NCI-H446 treated with DMSO at 0.1 percent for 48 hours (cell line): ENCODE results near the gene NCAPD2.
"Not testable (repeated sequence)": the region's sequence is repeated elsewhere in the genome, so short reads cannot be mapped to it uniquely, and the experiment has no call there.

ENCODE experiments used
- DNase-seq: peaks from one replicate; lab custom pipeline; 2025; lab: John Stamatoyannopoulos, UW

The NCAPD2 gene

DNA sequence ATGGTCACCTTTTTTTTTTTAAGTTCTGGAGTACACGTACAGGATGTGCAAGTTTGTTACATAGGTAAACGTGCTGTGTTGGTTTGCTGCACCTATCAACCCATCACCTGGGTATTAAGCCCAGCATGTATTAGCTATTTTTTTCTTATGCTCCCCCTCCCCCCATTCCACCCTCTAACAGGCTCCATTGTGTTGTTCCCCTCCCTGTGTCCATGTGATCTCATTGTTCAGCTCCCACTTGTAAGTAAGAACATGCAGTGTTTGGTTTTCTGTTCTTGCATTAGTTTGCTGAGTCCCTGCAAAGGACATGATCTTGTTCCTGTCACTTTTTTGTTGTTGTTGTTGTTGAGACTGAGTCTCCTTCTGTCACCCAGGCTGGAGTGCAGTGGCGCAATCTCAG lies 3.4 kb downstream of the NCAPD2 start:
- not testable (repeated sequence) for DNase-seq

DNA sequence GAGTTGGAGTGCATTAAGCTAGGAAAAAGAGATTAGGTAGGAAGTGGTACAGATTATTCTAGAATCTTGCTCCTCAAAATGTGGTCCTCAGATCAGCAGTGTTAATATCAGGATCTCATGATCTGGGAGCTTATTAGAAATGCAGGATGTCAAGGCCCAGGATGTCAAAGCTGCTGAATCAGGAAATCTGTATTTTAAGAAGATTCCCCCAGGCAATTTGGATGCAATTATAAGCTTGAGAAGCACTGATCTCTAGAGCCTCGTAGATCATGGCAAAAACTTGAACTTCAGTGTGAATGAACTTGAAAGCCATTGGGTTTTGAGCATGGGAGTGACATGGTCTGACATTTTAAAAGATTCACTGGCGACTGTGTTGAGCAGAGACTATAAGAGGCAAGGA lies 6.6 kb downstream of the NCAPD2 start:
- DNase-seq = no peak

DNA sequence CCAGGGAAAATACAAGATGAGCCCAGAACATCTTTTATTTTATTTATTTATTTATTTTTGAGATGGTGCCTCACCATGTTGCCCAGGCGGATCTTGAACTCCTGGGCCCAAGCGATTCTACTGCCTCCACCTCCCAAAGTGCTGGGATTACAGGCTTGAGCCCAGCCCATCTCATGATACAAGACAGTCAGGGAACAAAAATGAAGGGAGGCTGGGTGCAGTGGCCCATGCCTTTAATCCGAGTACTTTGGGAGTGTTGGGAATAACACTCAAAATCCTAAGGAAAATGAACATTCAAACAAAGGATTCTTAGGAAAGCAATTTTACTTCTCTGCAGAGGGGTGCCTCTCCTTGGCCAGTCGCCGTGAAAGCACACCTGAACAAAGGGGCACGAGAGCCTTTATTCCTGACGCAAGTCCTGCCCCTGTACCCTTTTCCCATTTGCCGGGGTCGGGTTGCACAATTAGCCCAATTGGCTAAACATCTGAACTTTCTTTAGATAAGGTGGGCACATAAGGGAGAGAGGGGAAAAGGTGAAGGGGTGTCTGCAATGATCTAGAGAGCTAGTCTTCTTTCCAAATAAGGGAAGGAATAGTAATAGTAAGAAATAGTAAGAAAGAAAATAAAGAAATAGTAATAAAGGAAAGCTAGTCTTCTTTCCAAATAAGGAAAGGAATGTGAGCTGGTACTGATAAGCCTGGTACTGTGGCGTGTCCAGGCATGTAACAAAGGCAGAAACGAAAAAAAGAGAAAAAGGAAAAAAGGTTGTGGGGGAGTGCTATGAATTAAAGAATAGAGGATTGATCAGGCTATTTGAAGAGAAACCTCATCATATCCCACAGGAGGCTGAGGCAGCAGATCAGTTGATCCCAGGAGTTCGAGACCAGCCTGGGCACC lies 13.4 kb downstream of the NCAPD2 start:
- no peak for DNase-seq

DNA sequence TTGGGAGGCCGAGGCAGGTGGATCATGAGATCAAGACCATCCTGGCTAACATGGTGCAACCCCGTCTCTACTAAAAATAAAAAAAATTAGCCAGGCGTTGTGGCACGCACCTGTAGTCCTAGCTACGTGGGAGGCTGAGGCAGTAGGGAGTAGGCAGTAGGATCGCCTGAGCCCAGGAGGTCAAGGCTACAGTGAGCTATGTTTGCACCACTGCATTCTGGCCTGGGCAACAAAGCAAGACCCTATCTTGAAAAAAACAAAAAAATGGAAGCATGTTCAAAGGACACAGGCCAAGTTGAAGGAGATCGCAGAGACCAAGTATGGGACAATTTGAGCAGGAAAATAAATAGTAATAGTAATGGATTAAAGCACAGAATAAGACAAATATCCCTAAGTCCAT lies 14.2 kb downstream of the NCAPD2 start:
- no peak for DNase-seq

DNA sequence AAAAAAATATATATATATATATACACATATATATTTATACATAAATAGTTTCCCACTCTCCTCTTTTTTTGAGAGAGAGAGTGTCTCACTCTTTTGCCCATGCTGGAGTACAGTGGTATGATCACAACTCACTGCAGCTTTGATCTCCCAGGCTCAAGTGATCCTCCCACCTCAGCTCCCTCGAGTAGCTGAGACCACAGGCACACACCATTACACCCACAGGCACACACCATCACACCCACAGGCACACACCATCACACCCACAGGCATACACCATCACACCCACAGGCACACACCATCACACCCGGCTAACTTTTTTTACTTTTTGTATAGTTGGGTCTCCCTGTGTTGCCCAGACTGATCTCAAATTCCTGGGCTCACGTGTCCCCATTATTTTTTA lies 26.3 kb downstream of the NCAPD2 start:
- DNase-seq = no peak

DNA sequence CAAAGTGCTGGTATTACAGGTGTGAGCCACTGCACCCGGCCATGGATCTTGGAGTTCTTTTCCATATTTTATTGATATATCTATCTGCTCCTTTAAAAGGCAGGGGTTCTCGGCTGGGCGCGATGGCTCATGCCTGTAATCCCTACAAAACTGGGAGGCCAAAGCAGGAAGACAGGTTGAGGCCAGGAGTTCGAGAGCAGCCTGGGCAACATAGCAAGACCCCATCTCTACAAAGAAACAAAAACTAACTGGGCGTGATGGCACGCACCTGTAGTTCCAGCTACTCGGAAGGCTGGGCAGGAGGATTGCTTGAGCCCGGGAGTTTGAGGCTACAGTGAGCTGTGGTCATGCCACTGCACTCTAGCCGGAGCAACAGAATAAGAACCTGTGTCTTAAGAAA lies 28.3 kb downstream of the NCAPD2 start:
- DNase-seq = no peak

DNA sequence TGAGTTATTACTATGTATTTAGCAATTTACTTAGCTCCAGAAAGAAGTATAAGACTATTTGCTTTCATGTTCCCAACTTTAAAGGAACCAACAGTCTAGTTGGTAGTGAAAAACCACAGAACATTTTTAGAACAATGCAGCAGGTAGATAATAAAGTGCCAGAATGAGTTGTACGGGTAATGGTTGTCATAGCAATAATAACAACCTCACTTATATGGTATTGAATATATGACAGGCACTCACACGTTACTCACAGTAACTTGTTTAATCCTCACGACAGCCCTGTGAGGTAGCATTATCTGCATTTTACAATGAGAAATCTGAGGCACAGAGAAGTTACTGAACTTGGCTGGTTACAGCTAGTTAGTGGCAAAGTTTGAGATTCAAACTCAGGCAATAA lies 29.8 kb downstream of the NCAPD2 start:
- no peak for DNase-seq

DNA sequence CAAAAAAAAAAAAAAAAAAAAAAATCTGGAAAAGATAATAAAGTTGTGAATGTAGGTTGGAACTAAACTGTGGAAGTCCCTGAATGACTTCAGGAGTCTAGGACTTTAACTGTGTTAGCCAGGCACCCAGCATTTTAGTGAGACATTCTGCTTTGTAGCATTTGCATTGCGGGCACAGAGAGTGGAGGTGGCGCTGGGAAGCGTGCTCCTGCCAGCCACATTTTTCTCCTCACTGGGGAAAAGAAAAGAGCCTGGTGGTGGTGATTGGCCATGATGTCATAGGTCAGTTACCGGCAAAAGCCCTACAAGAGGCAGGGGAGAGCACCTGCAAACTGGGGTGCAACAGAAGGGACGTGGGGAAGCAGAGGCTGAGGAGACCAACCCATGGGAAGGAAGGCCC lies 30.7 kb downstream of the NCAPD2 start:
- no peak for DNase-seq

DNA sequence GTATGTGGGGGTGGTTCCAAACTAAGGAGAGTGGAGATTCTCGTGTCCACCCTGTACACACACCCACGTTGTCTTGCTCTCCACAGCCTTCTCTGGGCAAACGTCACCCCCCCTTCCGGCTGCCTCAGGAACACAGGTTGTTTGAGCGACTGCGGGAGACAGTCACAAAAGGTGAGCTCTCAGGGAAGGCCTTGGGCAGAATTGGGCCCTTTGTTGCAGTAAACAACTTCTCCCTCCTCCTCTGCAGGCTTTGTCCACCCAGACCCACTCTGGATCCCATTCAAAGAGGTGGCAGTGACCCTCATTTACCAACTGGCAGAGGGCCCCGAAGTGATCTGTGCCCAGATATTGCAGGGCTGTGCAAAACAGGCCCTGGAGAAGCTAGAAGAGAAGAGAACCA lies 32.3 kb downstream of the NCAPD2 start:
- no peak for DNase-seq

DNA sequence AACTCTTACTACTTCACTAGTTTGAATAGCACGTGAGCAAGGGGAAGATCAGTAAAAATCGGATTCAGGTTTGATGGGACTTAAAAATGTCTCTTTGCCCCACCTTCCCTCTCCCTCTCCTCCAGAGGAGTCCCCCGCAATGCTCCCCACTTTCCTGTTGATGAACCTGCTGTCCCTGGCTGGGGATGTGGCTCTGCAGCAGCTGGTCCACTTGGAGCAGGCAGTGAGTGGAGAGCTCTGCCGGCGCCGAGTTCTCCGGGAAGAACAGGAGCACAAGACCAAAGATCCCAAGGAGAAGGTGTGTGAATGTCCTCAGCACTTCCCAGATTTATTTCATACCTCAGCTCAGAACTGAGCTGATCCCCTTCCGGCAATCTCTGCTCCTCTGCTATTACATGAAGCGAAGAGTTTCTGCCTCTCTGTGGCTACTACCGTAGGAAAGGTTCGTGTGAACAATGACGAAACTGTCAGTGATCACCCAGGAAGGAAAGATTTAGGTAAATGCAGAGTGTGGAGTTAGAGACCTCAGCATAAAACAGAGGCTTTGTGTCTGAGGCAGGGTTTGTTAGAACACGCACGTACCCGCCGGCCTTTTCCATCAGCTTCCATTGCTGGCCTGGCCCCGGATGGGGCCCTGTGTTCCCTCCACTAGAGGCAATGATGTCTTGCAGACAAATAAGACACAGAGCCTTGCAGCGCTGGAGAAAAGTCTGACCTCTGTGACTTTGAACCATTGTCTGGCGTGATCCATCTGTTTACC lies 33.0 kb downstream of the NCAPD2 start:
- no peak for DNase-seq

DNA sequence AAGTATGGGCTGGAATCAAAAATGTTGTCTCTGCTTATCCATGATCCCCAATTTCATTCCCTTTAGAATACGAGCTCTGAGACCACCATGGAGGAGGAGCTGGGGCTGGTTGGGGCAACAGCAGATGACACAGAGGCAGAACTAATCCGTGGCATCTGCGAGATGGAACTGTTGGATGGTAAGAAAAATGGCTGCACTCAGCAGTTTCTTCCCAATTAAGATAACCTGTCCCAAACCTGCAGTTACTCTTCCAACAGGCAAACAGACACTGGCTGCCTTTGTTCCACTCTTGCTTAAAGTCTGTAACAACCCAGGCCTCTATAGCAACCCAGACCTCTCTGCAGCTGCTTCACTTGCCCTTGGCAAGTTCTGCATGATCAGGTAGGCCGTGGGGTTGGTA lies 33.8 kb downstream of the NCAPD2 start:
- DNase-seq = no peak

DNA sequence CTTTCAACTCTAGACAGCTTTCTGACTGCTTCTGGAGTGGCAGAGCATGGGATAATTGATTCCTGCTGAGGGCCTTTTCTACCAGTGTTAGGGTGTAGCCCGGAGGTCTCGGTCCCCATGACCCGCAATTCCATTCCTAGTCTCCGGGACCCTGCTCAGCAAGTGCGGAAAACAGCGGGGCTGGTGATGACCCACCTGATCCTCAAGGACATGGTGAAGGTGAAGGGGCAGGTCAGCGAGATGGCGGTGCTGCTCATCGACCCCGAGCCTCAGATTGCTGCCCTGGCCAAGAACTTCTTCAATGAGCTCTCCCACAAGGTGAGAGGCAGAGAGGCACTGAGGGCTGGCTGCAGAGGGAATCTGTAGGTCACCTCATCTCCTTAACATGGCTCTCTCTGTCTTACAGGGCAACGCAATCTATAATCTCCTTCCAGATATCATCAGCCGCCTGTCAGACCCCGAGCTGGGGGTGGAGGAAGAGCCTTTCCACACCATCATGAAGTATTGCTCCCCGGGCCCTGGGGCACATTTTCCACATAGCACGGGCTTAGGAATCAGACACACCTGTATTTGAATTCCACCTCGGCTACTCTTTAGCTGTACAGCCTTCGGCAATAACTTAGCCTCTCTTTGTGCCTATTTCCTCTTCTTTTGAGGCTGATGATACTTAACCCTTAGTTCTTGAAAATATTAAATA lies 34.8 kb downstream of the NCAPD2 start:
- DNase-seq = no peak

DNA sequence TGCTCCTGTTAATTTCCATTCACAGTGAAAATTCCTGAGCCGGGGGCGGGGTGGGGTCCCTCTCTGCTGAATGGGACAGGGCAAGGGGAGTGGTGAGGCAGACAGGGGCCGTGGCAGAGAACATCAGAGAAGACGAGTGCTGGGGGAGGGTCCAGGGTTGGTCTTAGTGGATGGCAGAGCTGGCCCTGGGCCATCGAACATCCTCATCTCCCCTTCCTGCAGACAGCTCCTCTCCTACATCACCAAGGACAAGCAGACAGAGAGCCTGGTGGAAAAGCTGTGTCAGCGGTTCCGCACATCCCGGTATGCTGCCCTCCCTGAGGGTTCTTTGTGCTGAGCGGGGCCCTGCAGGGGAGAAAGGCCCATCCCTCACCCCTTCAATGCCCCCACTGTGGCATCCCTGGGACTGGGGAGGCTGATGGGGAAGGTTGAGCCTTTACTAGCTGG lies 35.4 kb downstream of the NCAPD2 start:
- no peak for DNase-seq

DNA sequence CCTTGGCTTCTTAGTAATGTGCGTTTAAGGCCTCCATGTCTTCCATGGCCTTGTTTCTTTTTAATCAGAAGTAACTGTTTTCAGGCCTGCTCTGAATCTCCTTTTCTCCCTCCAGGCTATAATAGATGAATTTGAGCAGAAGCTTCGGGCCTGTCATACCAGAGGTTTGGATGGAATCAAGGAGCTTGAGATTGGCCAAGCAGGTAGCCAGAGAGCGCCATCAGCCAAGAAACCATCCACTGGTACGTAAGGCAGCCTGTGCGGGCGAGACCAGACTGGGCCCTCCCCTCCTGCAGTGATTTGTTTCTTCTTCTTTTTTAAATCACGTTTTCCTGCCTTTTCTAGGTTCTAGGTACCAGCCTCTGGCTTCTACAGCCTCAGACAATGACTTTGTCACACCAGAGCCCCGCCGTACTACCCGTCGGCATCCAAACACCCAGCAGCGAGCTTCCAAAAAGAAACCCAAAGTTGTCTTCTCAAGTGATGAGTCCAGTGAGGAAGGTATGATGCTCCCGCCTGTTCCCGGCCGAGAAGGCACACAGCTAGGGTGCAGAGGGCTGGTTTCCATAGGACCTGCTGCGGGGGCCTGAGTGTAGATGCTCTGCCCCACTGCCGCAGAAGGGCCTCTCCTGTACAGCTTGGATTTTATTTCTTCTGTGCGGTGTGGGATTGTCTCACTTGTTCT lies 36.8 kb downstream of the NCAPD2 start:
- DNase-seq = no peak

DNA sequence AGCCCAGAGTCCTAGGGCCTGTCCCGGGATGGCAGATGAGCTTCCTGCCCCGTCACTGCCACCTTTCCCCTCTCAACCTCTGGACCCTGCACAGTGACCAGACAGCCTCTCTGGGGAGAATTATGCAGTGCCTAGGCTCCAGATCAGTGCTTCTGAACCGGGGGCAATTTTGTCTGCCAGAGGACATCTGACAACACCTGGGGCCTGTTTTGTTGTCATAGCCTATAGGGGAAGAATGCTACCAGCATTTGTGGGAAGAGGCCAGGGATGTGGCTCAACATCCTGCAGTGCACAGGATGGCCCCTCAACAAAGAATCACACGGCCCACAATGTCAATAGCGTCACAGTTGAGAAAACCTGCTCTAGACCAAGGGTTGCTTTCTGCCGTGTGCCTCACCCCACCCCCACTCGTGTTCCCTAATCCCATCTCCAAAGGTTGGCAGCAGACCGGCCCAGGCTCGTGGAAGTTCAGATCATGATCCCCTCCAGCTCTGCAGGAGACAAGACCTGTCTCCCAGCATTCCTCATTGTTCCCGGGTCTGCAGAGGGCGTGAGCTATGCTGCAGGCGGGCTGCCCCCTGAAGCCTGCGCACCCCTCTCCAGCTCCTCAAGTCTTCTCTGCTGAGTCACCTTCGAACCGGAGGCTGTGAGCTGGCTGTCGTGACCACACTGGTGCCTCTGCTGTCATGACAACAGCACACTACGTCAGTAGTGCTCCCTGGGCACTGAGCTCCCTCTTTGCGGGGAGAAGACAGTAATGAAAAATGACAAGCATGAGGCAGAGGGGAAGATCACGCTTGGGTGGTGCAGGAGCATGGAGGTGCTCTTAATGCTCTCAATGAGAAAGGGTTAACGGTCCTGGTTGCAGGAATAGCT lies 38.4 kb downstream of the NCAPD2 start:
- peak; percentile 31 for DNase-seq

DNA sequence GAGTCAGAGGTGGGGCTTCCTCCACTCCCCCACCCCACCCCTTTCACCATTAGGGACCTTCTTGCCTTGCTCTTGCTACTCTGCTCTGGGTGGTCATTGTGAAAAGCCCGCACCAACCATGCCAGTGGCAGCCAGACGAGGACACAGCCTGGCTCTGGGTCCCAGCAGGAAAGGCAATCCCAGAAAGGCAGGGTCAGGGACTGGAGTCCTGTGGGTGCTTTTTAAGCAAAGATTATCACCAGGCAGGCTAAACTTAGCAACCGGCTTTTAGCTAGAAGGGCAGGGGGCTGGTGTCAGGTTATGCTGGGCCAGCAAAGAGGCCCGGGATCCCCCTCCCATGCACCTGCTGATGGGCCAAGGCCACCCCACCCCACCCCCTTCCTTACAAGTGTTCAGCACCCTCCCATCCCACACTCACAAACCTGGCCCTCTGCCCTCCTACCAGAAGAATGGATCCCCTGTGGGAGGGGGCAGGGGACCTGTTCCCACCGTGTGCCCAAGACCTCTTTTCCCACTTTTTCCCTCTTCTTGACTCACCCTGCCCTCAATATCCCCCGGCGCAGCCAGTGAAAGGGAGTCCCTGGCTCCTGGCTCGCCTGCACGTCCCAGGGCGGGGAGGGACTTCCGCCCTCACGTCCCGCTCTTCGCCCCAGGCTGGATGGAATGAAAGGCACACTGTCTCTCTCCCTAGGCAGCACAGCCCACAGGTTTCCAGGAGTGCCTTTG lies 39.2 kb downstream of the NCAPD2 start:
- DNase-seq = peak; percentile 39

DNA sequence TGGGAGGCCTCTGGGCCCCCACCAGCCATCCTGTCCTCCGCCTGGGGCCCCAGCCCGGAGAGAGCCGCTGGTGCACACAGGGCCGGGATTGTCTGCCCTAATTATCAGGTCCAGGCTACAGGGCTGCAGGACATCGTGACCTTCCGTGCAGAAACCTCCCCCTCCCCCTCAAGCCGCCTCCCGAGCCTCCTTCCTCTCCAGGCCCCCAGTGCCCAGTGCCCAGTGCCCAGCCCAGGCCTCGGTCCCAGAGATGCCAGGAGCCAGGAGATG lies 39.7 kb downstream of the NCAPD2 start:
- no peak for DNase-seq

DNA sequence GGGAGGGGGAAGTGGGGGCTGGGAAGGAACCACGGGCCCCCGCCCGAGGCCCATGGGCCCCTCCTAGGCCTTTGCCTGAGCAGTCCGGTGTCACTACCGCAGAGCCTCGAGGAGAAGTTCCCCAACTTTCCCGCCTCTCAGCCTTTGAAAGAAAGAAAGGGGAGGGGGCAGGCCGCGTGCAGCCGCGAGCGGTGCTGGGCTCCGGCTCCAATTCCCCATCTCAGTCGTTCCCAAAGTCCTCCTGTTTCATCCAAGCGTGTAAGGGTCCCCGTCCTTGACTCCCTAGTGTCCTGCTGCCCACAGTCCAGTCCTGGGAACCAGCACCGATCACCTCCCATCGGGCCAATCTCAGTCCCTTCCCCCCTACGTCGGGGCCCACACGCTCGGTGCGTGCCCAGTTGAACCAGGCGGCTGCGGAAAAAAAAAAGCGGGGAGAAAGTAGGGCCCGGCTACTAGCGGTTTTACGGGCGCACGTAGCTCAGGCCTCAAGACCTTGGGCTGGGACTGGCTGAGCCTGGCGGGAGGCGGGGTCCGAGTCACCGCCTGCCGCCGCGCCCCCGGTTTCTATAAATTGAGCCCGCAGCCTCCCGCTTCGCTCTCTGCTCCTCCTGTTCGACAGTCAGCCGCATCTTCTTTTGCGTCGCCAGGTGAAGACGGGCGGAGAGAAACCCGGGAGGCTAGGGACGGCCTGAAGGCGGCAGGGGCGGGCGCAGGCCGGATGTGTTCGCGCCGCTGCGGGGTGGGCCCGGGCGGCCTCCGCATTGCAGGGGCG lies 40.2 kb downstream of the NCAPD2 start, which contains the start of gene GAPDH:
TSS of gene GAPDH (plus strand) at position 595 of the 772 bp plus-strand sequence. CDS start 316 bp downstream, outside the sequence.
- peak; percentile 98 for DNase-seq

DNA sequence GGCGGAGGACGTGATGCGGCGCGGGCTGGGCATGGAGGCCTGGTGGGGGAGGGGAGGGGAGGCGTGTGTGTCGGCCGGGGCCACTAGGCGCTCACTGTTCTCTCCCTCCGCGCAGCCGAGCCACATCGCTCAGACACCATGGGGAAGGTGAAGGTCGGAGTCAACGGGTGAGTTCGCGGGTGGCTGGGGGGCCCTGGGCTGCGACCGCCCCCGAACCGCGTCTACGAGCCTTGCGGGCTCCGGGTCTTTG lies 40.7 kb downstream of the NCAPD2 start:
- DNase-seq = no peak
